HG03135 (cell line): ENCODE measurements around the gene TIMM44.
A peak's percentile ranks its signal among the peaks of the same experiment; 100 is the strongest.
"Not testable (repeated sequence)": the region's sequence is repeated elsewhere in the genome, so short reads cannot be mapped to it uniquely, and the experiment has no call there.

Experiments used
- ATAC-seq: cut with Tn5 transposase; IDR thresholded peaks from one replicate; pipeline ENCODE4 v1.9.1; 2021; ENCODE audit warnings: mild to moderate bottlenecking, moderate library complexity; ENCODE audit not compliant: unreplicated experiment

The TIMM44 gene

GRCh38 chr19:7902796-7903243 lies 40.6 kb downstream of the TIMM44 start:
- peak; percentile 1 for ATAC-seq

GRCh38 chr19:7901337-7901736 lies 42.1 kb downstream of the TIMM44 start:
- ATAC-seq, result no peak

- ATAC-seq, result no peak
Measured at GRCh38 chr19:7900931-7901330, 42.5 kb downstream of the TIMM44 start.

GRCh38 chr19:7900401-7900870 lies 43.0 kb downstream of the TIMM44 start:
- no peak for ATAC-seq

- no peak for ATAC-seq
Measured at GRCh38 chr19:7899751-7900378, 43.6 kb downstream of the TIMM44 start.

- ATAC-seq, result no peak
Measured at GRCh38 chr19:7898967-7899366, 44.5 kb downstream of the TIMM44 start.

GRCh38 chr19:7897292-7897691 lies 46.2 kb downstream of the TIMM44 start:
- ATAC-seq, result no peak

GRCh38 chr19:7895565-7895964 lies 47.9 kb downstream of the TIMM44 start:
- ATAC-seq, result no peak

GRCh38 chr19:7894612-7895309 lies 48.7 kb downstream of the TIMM44 start:
- no peak for ATAC-seq

GRCh38 chr19:7893362-7894101 lies 49.9 kb downstream of the TIMM44 start:
- ATAC-seq, result not testable (repeated sequence)

- ATAC-seq, result no peak
Measured at GRCh38 chr19:7888826-7889217, 54.6 kb downstream of the TIMM44 start.

GRCh38 chr19:7888145-7888825 lies 55.2 kb downstream of the TIMM44 start, which contains the start of gene LRRC8E:
TSS of gene LRRC8E (plus strand) at chr19:7888510. CDS start at chr19:7895604, 7,094 bp downstream.
- ATAC-seq, result no peak

GRCh38 chr19:7887408-7888144 lies 55.9 kb downstream of the TIMM44 start:
- no peak for ATAC-seq

GRCh38 chr19:7885818-7886217 lies 57.6 kb downstream of the TIMM44 start:
- no peak for ATAC-seq

- no peak for ATAC-seq
Measured at GRCh38 chr19:7883796-7884570, 59.5 kb downstream of the TIMM44 start.

GRCh38 chr19:7883105-7883504 lies 60.4 kb downstream of the TIMM44 start:
- ATAC-seq, result no peak

- no peak for ATAC-seq
Measured at GRCh38 chr19:7881910-7882309, 61.6 kb downstream of the TIMM44 start.

GRCh38 chr19:7879836-7880235 lies 63.6 kb downstream of the TIMM44 start:
- ATAC-seq, result no peak

GRCh38 chr19:7879111-7879807 lies 64.2 kb downstream of the TIMM44 start:
- ATAC-seq, result no peak
